BLaER1 treated with 17β-estradiol and CSF1 and Interleukin-3, amounts not matched to agents 10 nM and 100 nM (cell line): ENCODE results near the gene TCFL5.
"Not testable (repeated sequence)": the region's sequence is repeated elsewhere in the genome, so short reads cannot be mapped to it uniquely, and the experiment has no call there.

Experiments
- H3K27ac ChIP-seq, 11 experiments: shearing (Covaris generic); formaldehyde crosslinking; 2 replicates each; pipeline ENCODE4 v1.8.1; 2022
- H3K27me3 ChIP-seq, 11 experiments: shearing (Covaris generic); formaldehyde crosslinking; 2 replicates each; pipeline ENCODE4 v1.8.1; 2022
- H3K36me3 ChIP-seq, 11 experiments: shearing (Covaris generic); formaldehyde crosslinking; 2 replicates each; pipeline ENCODE4 v1.8.1; 2022
- H3K4me1 ChIP-seq, 10 experiments: shearing (Covaris generic); formaldehyde crosslinking; 2 replicates each; pipeline ENCODE4 v1.8.1; 2022
- H3K4me2 ChIP-seq, 11 experiments: shearing (Covaris generic); formaldehyde crosslinking; 2 replicates each; pipeline ENCODE4 v1.8.1; 2022
- H3K4me3 ChIP-seq, 10 experiments: shearing (Covaris generic); formaldehyde crosslinking; 2 replicates each; pipeline ENCODE4 v1.8.1; 2022
- H3K9ac ChIP-seq, 11 experiments: shearing (Covaris generic); formaldehyde crosslinking; 2 replicates each; pipeline ENCODE4 v1.8.1; 2022
- H3K9me3 ChIP-seq, 11 experiments: shearing (Covaris generic); formaldehyde crosslinking; replicated peaks in 1 of 11; 2 replicates each; pipeline ENCODE4 v1.8.1; 2022
- H4K20me1 ChIP-seq, 11 experiments: shearing (Covaris generic); formaldehyde crosslinking; 2 replicates each; pipeline ENCODE4 v1.8.1; 2022
- Cebpa-rat ChIP-seq, 11 experiments: shearing (Covaris generic); IDR thresholded peaks; 2 replicates each; pipeline ENCODE4 v1.8.1; 2022

Gene TCFL5

GRCh38 chr20:62858058-62858830, 3.4 kb downstream of the TCFL5 start:
- H3K4me2 ChIP-seq: peak overlapping the region; percentile 40 to 100 (median 97); a peak in 21 of 22 replicates

GRCh38 chr20:62856931-62857619, 4.5 kb downstream of the TCFL5 start:
- H3K27ac ChIP-seq: no peak overlapping the region
- H3K36me3 ChIP-seq: peaks cover 42 to 60% (median 53%) of the 10 kb centered on the region in 11 experiments
- peaks cover 0 to 63% (median 37%) of the 10 kb centered on the region in 11 experiments; a peak in 18 of 22 replicates for H4K20me1 ChIP-seq
- H3K9me3 ChIP-seq: peaks cover 0 to 5% (median 0%) of the 10 kb centered on the region in 11 experiments; a peak in 1 of 22 replicates
- TF ChIP-seq Cebpa-rat (IDR thresholded peaks at IDR 0.05): no peak
- peaks cover 29 to 59% (median 42%) of the 10 kb centered on the region in 10 experiments for H3K4me1 ChIP-seq
- H3K4me2 ChIP-seq: peak overlapping the region in 6 of 11 experiments; percentile 1 to 100 (median 97); a peak in 7 of 22 replicates
- no peak overlapping the region for H3K4me3 ChIP-seq
- H3K9ac ChIP-seq: no peak overlapping the region
- peaks cover 10 to 18% (median 13%) of the 10 kb centered on the region in 11 experiments; a peak in 15 of 22 replicates for H3K27me3 ChIP-seq

More at GRCh38 chr20:62858058-62858830, 3.4 kb downstream of the TCFL5 start:
- peaks cover 0 to 5% (median 0%) of the 10 kb centered on the region in 11 experiments; a peak in 1 of 22 replicates for H3K9me3 ChIP-seq
- peak overlapping the region in 4 of 10 experiments; percentile 21 to 84 (median 50); a peak in 5 of 20 replicates for H3K4me3 ChIP-seq
- H3K27ac ChIP-seq: peak overlapping the region in 4 of 11 experiments; percentile 13 to 49 (median 34); a peak in 7 of 22 replicates
- H4K20me1 ChIP-seq: peaks cover 0 to 54% (median 31%) of the 10 kb centered on the region in 11 experiments; a peak in 18 of 22 replicates
- peaks cover 30 to 66% (median 54%) of the 10 kb centered on the region in 10 experiments for H3K4me1 ChIP-seq
- TF ChIP-seq Cebpa-rat (IDR thresholded peaks at IDR 0.05): no peak
- peaks cover 10 to 18% (median 13%) of the 10 kb centered on the region in 11 experiments; a peak in 15 of 22 replicates for H3K27me3 ChIP-seq
- H3K9ac ChIP-seq: peak overlapping the region in 2 of 11 experiments; percentile 87; a peak in 4 of 22 replicates
- H3K36me3 ChIP-seq: peaks cover 35 to 50% (median 43%) of the 10 kb centered on the region in 11 experiments

- Histone ChIP-seq H3K9me3 (peaks cover 0 to 5% (median 0%) of the 10 kb centered on the region in 11 experiments; a peak in 1 of 22 replicates), H3K27ac (no peak overlapping the region), H3K4me2 (no peak overlapping the region), H3K36me3 (peaks cover 48 to 77% (median 69%) of the 10 kb centered on the region in 11 experiments), H3K27me3 (peaks cover 0 to 6% (median 2%) of the 10 kb centered on the region in 11 experiments; a peak in 9 of 22 replicates), H3K4me1 (peaks cover 22 to 58% (median 35%) of the 10 kb centered on the region in 10 experiments), H3K9ac (no peak overlapping the region), H4K20me1 (peaks cover 0 to 68% (median 37%) of the 10 kb centered on the region in 11 experiments; a peak in 18 of 22 replicates), H3K4me3 (no peak overlapping the region)
- TF ChIP-seq Cebpa-rat (IDR thresholded peaks at IDR 0.05): no peak
These were observed 6.5 kb downstream of the TCFL5 start for GRCh38 chr20:62855120-62855519.

- Histone ChIP-seq H3K36me3 (peaks cover 52 to 84% (median 75%) of the 10 kb centered on the region in 11 experiments), H4K20me1 (peaks cover 0 to 68% (median 27%) of the 10 kb centered on the region in 11 experiments; a peak in 15 of 22 replicates), H3K9ac (no peak overlapping the region), H3K4me1 (peaks cover 12 to 50% (median 25%) of the 10 kb centered on the region in 10 experiments), H3K4me2 (no peak overlapping the region), H3K9me3 (peaks cover 0 to 5% (median 0%) of the 10 kb centered on the region in 11 experiments; a peak in 1 of 22 replicates), H3K4me3 (no peak overlapping the region), H3K27me3 (no peaks in the 10 kb centered on the region), H3K27ac (no peak overlapping the region)
- TF ChIP-seq Cebpa-rat (IDR thresholded peaks at IDR 0.05): no peak
These were observed 7.5 kb downstream of the TCFL5 start for GRCh38 chr20:62854121-62854520.

DNA sequence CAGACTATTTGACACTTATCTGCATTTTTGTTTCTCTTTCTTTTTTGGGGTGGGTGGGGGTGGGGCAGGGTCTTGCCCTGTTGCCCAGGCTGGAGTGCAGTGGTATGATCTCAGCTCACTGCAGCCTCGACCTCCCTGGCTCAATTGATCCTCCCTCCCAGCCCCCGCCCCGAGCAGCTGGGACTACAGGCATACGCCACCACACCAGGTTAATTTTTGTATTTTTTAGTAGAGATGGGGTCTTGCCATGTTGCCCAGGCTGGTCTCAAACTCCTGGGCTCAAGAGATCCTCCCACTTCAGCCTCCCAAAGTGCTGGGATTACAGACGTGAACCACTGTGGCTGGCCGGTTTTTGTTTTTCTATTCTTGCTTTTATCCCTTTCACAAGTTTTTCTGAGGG, 8.3 kb downstream of the TCFL5 start:
- H3K9me3 ChIP-seq, H3K4me3 ChIP-seq, H3K27ac ChIP-seq, H3K4me2 ChIP-seq, H3K27me3 ChIP-seq, H3K9ac ChIP-seq: not testable (repeated sequence)
- peaks cover 0 to 67% (median 21%) of the 10 kb centered on the region in 11 experiments; a peak in 12 of 22 replicates for H4K20me1 ChIP-seq
- peaks cover 4 to 47% (median 17%) of the 10 kb centered on the region in 10 experiments; a peak in 18 of 20 replicates for H3K4me1 ChIP-seq
- H3K36me3 ChIP-seq: peaks cover 52 to 90% (median 79%) of the 10 kb centered on the region in 11 experiments

DNA sequence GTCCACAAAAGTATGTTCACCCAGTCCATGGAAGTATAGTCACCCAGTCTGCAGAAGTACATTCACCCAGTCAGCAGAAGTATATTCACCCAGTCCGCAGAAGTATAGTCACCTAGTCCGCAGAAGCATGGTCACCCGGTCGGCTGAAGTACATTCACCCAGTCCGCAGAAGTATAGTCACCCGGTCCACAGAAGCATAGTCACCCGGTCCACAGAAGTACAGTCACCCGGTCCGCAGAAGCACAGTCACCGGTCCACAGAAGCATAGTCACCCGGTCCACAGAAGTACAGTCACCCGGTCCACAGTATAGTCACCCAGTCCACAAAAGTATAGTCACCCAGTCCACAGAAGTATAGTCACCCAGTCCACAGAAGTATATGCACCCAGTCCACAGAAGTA, 8.8 kb downstream of the TCFL5 start:
- Histone ChIP-seq H4K20me1 (peaks cover 0 to 68% (median 22%) of the 10 kb centered on the region in 11 experiments; a peak in 12 of 22 replicates), H3K4me3 (no peak overlapping the region), H3K9ac (no peak overlapping the region), H3K9me3 (peaks cover 0 to 5% (median 0%) of the 10 kb centered on the region in 11 experiments; a peak in 1 of 22 replicates), H3K4me1 (peaks cover 0 to 47% (median 13%) of the 10 kb centered on the region in 10 experiments; a peak in 11 of 20 replicates), H3K36me3 (peaks cover 52 to 95% (median 83%) of the 10 kb centered on the region in 11 experiments), H3K27ac (no peak overlapping the region), H3K4me2 (no peak overlapping the region), H3K27me3 (no peaks in the 10 kb centered on the region)
- no peak for TF ChIP-seq Cebpa-rat (IDR thresholded peaks at IDR 0.05)

DNA sequence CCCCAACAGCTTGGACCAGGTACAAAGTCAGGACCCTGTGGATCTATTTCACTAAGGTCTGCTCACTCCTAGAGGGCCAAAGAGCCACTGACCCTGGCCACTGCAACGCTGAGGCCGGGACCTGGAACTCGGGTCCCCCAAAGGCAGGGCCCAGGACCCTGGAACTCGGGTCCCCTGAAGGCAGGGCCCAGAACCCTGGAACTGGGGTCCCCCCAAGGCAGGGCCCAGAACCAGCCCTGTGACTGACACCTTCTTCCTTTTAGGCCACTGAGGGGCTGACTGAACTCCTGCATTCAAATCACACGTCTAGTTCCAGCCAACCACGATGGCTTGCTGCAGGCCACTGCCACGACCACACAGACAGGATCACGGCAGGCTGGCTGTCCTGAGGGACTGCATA, 9.4 kb downstream of the TCFL5 start:
- Histone ChIP-seq H3K9ac (peak overlapping the region in 2 of 11 experiments; percentile 29 to 30; a peak in 2 of 22 replicates), H4K20me1 (peaks cover 0 to 67% (median 20%) of the 10 kb centered on the region in 11 experiments; a peak in 13 of 22 replicates), H3K36me3 (peaks cover 47 to 91% (median 80%) of the 10 kb centered on the region in 11 experiments), H3K4me1 (peaks cover 0 to 47% (median 15%) of the 10 kb centered on the region in 10 experiments; a peak in 16 of 20 replicates), H3K9me3 (peaks cover 0 to 5% (median 0%) of the 10 kb centered on the region in 11 experiments; a peak in 1 of 22 replicates), H3K27ac (no peak overlapping the region), H3K4me2 (no peak overlapping the region), H3K27me3 (no peaks in the 10 kb centered on the region), H3K4me3 (no peak overlapping the region)
- TF ChIP-seq Cebpa-rat (IDR thresholded peaks at IDR 0.05): no peak

DNA sequence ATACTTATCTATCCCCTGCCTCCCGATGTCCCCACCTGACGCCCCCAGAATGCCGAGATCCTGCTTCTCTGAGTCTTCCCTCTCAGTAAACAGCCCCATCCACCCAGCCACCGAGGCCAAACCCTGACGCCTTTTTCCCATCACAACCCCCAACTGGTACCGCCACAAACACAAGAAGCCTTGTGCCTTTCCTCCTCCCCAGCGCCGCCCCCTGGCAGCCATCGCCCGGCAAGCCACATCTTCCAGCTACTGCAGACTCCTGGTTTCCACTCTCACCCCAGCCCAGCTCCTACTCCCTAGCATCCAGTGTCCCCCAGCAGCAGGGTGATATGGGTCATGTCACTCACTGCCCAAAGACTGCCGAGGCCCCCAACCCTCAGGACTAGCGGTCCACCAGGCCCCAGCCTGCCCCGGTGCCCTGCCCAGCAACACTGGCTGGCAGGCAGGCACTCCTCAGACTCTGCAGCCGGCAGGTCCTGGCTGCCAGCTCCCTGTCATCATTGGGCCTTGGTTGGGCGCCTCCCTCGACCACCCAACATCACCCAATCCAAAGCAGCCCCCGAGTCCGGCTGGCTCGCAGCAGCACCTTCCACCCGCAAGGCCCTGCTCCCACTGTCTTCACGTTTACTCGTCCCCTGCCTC, 11.2 kb downstream of the TCFL5 start:
- Histone ChIP-seq H3K4me2 (no peak overlapping the region), H3K9me3 (no peaks in the 10 kb centered on the region), H3K4me3 (no peak overlapping the region), H3K27ac (0 out of 22 replicates have a peak overlapping the region, but pooled peaks of 1 of the 11 experiments have one; percentile 4), H3K9ac (no peak overlapping the region), H3K27me3 (no peaks in the 10 kb centered on the region), H3K4me1 (peaks cover 12 to 57% (median 27%) of the 10 kb centered on the region in 10 experiments), H3K36me3 (peaks cover 43 to 78% (median 71%) of the 10 kb centered on the region in 11 experiments), H4K20me1 (peaks cover 0 to 73% (median 19%) of the 10 kb centered on the region in 11 experiments; a peak in 13 of 22 replicates)
- no peak for TF ChIP-seq Cebpa-rat (IDR thresholded peaks at IDR 0.05)
